ENCODE data around the gene ADAMTSL5.
"Not testable (repeated sequence)": the region's sequence is repeated elsewhere in the genome, so short reads cannot be mapped to it uniquely, and the experiment has no call there.

The ADAMTSL5 gene

DNA sequence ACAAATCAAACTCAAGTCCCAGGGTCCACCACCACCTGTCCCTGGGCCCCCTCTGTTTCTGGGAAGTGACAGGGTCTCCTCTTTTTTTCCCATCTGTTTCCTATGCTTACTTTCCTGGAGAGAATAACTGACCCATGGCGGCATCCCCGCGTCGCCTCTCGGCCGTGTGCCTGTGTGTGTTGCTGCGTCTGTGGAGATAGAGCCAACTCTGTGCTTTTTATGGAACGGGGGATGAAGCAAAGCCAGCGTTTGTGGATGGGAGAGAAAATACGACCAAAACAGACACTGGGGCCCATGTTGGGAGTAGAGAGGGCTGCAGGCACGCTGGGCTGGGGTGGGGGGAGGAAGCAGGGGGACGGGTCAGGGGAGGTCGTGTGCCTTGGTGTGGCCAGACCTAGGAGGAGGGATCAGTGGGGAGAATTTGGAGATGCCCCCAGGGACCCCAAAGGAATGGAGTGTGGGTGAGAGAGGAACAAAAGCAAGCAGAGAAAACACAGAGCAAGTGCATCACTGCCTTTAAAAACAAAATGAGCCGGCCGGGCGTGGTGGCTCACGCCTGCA is 27.6 kb upstream of the ADAMTSL5 start:
- DNase-seq (ENCODE audit: low read depth in 1 of 2, low spot score in 1 of 2) = no peak
- in situ Hi-C loops (cut with HindIII; ENCODE audit: low pct_unique_long_range_greater_than_20kb, low sequenced_read_pairs) = no loop called here
- no peak for TF ChIP-seq JUND (IDR thresholded peaks at IDR 0.05; ENCODE audit: low read depth)

DNA sequence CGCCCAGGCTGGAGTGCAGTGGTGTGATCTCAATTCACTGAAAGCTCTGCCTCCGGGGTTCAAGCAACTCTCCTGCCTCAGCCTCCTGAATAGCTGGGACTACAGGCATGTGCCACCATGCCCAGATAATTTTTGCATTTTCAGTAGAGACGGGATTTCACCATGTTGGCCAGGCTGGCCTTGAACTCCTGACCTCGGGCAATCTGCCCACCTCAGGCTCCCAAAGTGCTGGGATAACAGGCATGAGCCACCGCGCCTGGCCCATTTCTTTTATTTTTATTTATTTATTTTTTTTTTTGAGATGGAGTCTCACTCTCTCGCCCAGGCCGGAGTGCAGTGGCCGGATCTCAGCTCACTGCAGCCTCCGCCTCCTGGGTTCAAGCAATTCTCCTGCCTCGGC is 26.9 kb upstream of the ADAMTSL5 start:
- in situ Hi-C loops (cut with HindIII; ENCODE audit: low pct_unique_long_range_greater_than_20kb, low sequenced_read_pairs); DNase-seq (ENCODE audit: low read depth in 1 of 2, low spot score in 1 of 2): not testable (repeated sequence)

DNA sequence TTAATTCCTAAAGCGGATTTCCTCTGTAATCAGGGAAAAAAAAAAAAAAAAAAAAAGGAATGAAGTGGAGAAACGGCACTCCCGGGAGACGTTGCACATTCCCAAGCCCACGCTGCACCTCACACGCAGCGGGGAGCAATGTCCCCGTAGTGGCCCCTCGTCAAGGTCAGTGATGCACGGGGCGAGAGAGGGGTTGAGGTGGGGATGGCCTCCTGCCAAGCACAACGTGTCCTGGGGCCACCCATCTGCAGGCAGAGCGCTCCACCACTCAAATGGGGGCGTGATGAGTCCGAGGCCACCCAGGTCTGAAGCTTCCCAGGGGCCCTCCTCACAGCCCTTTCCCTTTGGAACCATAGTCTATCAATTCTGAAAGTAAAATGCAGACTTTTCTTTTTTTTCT is 26.2 kb upstream of the ADAMTSL5 start:
- DNase-seq (ENCODE audit: low read depth in 1 of 2, low spot score in 1 of 2) = no peak
- in situ Hi-C loops (cut with HindIII; ENCODE audit: low pct_unique_long_range_greater_than_20kb, low sequenced_read_pairs) = no loop called here
- no peak for TF ChIP-seq JUND (IDR thresholded peaks at IDR 0.05; ENCODE audit: low read depth)

GRCh38 chr19:1535699-1536098 is 22.9 kb upstream of the ADAMTSL5 start:
- DNase-seq (ENCODE audit: low read depth in 1 of 2, low spot score in 1 of 2); in situ Hi-C loops (cut with HindIII; ENCODE audit: low pct_unique_long_range_greater_than_20kb, low sequenced_read_pairs): not testable (repeated sequence)

- DNase-seq (ENCODE audit: low read depth in 1 of 2, low spot score in 1 of 2) = no peak
- no peak for TF ChIP-seq JUND (IDR thresholded peaks at IDR 0.05; ENCODE audit: low read depth)
- in situ Hi-C loops (cut with HindIII; ENCODE audit: low pct_unique_long_range_greater_than_20kb, low sequenced_read_pairs) = no loop called here
Measured at GRCh38 chr19:1534972-1535371, 22.2 kb upstream of the ADAMTSL5 start.

DNA sequence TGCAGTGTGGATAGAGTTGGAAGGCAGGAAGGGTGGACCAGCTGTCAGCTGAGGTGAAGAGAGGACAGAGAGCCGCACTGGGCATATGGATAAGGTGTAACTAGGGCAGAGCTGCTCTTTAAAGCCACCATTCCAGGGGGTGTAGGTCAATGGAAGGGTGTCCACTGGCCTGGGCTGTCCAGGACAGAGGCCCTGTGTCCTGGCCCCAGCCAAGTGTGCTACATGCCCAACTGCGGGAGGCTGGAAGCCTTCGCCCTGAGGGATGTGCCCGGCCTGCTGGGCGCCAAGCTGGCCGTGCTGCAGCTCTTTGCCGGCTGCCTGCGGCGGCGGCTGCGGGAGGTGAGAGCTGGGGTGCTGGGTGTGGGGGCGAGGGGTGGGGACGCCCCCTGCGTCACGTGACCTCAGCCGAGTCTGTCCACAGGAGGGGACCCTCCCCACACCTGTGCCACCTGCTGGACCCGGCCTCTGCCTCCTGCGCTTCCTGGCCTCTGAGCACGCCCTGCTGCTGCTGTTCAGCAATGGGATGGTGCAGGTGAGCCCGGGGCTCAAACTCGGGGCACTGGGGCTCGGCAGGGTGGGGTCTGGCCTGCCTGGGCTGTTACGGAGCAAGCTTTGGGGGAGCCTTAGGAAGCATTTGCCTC is 20.8 kb upstream of the ADAMTSL5 start:
- in situ Hi-C loops (cut with HindIII; ENCODE audit: low pct_unique_long_range_greater_than_20kb, low sequenced_read_pairs) = no loop called here
- no peak for DNase-seq (ENCODE audit: low read depth in 1 of 2, low spot score in 1 of 2)
- no peak for TF ChIP-seq JUND (IDR thresholded peaks at IDR 0.05; ENCODE audit: low read depth)

DNA sequence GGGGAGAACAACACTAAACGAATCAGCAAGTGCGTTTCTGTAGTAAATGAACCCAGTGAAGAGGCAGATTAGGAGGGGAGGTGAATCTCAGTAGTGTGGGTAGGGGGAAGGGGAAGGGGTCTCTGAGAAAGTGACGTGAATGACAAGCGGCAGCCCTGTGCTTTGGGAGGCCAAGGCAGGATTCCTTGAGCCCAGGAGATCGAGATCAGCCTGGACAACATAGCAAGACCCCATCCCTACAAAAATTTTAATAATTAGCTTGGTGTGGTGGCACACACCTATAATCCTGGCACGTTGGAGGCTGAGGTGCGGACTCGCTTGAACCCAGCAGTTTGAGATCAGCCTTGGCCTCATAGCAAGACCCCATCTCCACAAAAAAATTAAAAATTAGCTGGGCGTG is 19.2 kb upstream of the ADAMTSL5 start:
- no peak for TF ChIP-seq JUND (IDR thresholded peaks at IDR 0.05; ENCODE audit: low read depth)
- in situ Hi-C loops (cut with HindIII; ENCODE audit: low pct_unique_long_range_greater_than_20kb, low sequenced_read_pairs) = no loop called here
- DNase-seq (ENCODE audit: low read depth in 1 of 2, low spot score in 1 of 2) = no peak

- no peak for DNase-seq (ENCODE audit: low read depth in 1 of 2, low spot score in 1 of 2)
- in situ Hi-C loops (cut with HindIII; ENCODE audit: low pct_unique_long_range_greater_than_20kb, low sequenced_read_pairs) = no loop called here
- TF ChIP-seq JUND (IDR thresholded peaks at IDR 0.05; ENCODE audit: low read depth) = no peak
Measured at GRCh38 chr19:1531587-1531986, 18.8 kb upstream of the ADAMTSL5 start.

- DNase-seq (ENCODE audit: low read depth in 1 of 2, low spot score in 1 of 2); in situ Hi-C loops (cut with HindIII; ENCODE audit: low pct_unique_long_range_greater_than_20kb, low sequenced_read_pairs): not testable (repeated sequence)
Measured at GRCh38 chr19:1530856-1531255, 18.0 kb upstream of the ADAMTSL5 start.

GRCh38 chr19:1529430-1529816 is 16.6 kb upstream of the ADAMTSL5 start:
- no peak for TF ChIP-seq JUND (IDR thresholded peaks at IDR 0.05; ENCODE audit: low read depth)
- no peak for DNase-seq (ENCODE audit: low read depth in 1 of 2, low spot score in 1 of 2)
- in situ Hi-C loops (cut with HindIII; ENCODE audit: low pct_unique_long_range_greater_than_20kb, low sequenced_read_pairs) = no loop called here

DNA sequence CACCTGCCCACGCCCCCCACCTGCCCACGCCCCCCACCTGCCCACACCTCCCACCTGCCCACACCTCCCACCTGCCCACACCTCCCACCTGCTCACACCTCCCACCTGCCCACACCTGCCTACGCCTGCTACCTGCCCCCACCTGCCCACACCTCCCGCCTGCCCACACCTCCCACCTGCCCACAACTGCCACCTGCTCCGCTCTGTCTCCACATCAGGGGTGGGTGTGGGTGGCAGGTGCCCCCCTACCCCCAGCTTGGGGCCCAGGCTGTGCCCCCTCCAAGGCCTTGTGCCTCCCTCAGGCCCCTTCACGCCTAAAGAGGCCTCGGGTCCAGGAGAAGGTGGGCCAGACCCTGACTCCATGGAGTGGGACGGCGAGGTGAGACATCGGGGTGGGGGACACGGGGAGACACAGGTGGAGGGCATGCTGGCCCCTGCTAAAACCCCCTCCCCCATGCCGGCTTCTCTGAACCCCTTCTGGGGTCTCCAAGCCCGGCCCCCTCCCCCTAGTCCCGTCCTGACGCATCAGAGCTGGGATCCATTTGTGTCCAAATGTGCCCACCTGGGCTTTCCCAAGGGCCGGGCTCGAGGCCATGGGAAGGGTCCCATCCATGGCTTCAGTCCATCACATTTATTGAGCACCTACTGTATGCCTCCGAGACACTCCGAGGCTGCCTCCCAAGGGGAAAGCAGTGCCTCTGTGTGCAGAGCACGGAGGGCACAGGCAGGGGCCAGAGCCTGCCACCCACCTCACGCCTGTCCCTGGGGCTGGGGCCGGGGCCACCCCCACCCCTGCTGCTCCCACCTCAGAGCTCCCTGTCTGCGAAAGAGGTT is 16.0 kb upstream of the ADAMTSL5 start:
- no peak for DNase-seq (ENCODE audit: low read depth in 1 of 2, low spot score in 1 of 2)
- TF ChIP-seq JUND (IDR thresholded peaks at IDR 0.05; ENCODE audit: low read depth) = no peak
- in situ Hi-C loops (cut with HindIII; ENCODE audit: low pct_unique_long_range_greater_than_20kb, low sequenced_read_pairs) = no loop called here

GRCh38 chr19:1527650-1528309 is 15.0 kb upstream of the ADAMTSL5 start:
- DNase-seq (ENCODE audit: low read depth in 1 of 2, low spot score in 1 of 2) = no peak
- TF ChIP-seq JUND (IDR thresholded peaks at IDR 0.05; ENCODE audit: low read depth) = no peak
- in situ Hi-C loops (cut with HindIII; ENCODE audit: low pct_unique_long_range_greater_than_20kb, low sequenced_read_pairs) = no loop called here

Measured in T47D (cell line).